K562 (cell line): Measurements from ENCODE around the gene SYNJ2. TPM values are rescaled to one million over a fixed set of nuclear protein-coding genes. Genes with fewer than 3 reads are reported as not detected.

Source experiments
- ATAC-seq: fragments of 200-7000 bp; cut with Tn5 transposase; 3 replicates; pipeline ENCODE4 v1.9.1; 2020; ENCODE audit warnings: moderate library complexity
- BruUV-seq: library from RNA; stranded (reverse); fragments of 400-500 nt; replicated peaks from 2 replicates; lab custom pipeline; 2021; lab: Mats Ljungman, UMichigan
- CTCF ChIA-PET: fragments of 300-600 bp; formaldehyde crosslinking; extraction: SDS; loops from one replicate; lab custom pipeline; 2021; ENCODE audit warnings: low intra/inter-chr PET ratio; lab: Yijun Ruan, JAX
- POLR2A ChIA-PET: fragments of 300-600, 350-650 bp; sonication (Branson Sonifier 250); formaldehyde crosslinking; extraction: SDS; loops from one replicate; lab custom pipeline; 2021; ENCODE audit warnings: antibody characterized with exemption, inconsistent platforms; lab: Yijun Ruan, JAX
- DNase-seq, 4 experiments: peaks; one replicate each; pipeline versions ENCODE4 v3.0.0 to v3.0.0-alpha.2; 2011 to 2018; ENCODE audit warnings: low spot score in 3 of 4, mixed read lengths in 3 of 4; ENCODE audit errors: extremely low read depth in 1 of 4
- FAIRE-seq: peaks from 2 replicates; lab custom pipeline; 2011; peaks lifted over from hg19 to GRCh38; lab: Jason Lieb, UNC
- H2AFZ ChIP-seq: 2 replicates; pipeline ENCODE4 v1.6.0; 2011; ENCODE audit warnings: low read depth, low read length, control low read depth, inconsistent platforms
- H3K27ac ChIP-seq: fragments of 200-600 bp; 3 replicates; pipeline ENCODE4 v1.8.0; 2011; ENCODE audit warnings: low read depth, mild to moderate bottlenecking, control low read depth, inconsistent platforms, low read length, moderate library complexity, mixed read lengths; ENCODE audit errors: extremely low read depth
- H3K27me3 ChIP-seq, 2 experiments: fragments of 300-600 bp in 1 of 2; 2 replicates in 1 of 2; 3 replicates in 1 of 2; pipeline versions ENCODE4 v1.6.0 to v1.8.0; 2011; ENCODE audit warnings: inconsistent platforms in 2 of 2, low read length in 2 of 2, mild to moderate bottlenecking in 1 of 2, mixed read lengths in 1 of 2, moderate library complexity in 1 of 2; ENCODE audit not compliant: control insufficient read depth in 2 of 2, insufficient read depth in 2 of 2
- H3K36me3 ChIP-seq: fragments of 300-600 bp; 3 replicates; pipeline ENCODE4 v1.8.0; 2011; ENCODE audit warnings: mild to moderate bottlenecking, low read length, inconsistent platforms; ENCODE audit not compliant: control insufficient read depth, insufficient read depth
- H3K4me1 ChIP-seq, 2 experiments: fragments of 200-600 bp in 1 of 2; replicated peaks in 1 of 2; 2 replicates in 1 of 2; 3 replicates in 1 of 2; pipeline versions ENCODE4 v1.5.1 to v1.8.0; 2011; ENCODE audit warnings: inconsistent platforms in 2 of 2, low read length in 2 of 2, mild to moderate bottlenecking in 1 of 2, mixed read lengths in 1 of 2, moderate library complexity in 1 of 2; ENCODE audit not compliant: control insufficient read depth in 2 of 2, insufficient read depth in 2 of 2
- H3K4me2 ChIP-seq: 2 replicates; pipeline ENCODE4 v1.6.1; 2011; ENCODE audit warnings: low read length, control low read depth, inconsistent platforms, mixed read lengths; ENCODE audit not compliant: insufficient read depth
- H3K4me3 ChIP-seq: fragments of 200-600 bp; sonication (generic), shearing (Covaris generic); 2 replicates; pipeline ENCODE4 v1.5.1; 2016; ENCODE audit warnings: control low read depth, inconsistent platforms
- H3K79me2 ChIP-seq: fragments of 200-600 bp; 3 replicates; pipeline ENCODE4 v1.8.0; 2011; ENCODE audit warnings: low read length, inconsistent platforms; ENCODE audit not compliant: control insufficient read depth, insufficient read depth
- H3K9ac ChIP-seq, 2 experiments: 2 replicates each; pipeline versions ENCODE4 v1.6.0 to v1.6.1; 2011; ENCODE audit warnings: low read depth in 2 of 2, low read length in 2 of 2, control low read depth in 1 of 2, inconsistent platforms in 1 of 2, mild to moderate bottlenecking in 1 of 2, mixed read lengths in 1 of 2; ENCODE audit not compliant: insufficient read depth in 1 of 2
- H3K9me1 ChIP-seq: one replicate; pipeline ENCODE4 v1.6.0; 2011; ENCODE audit warnings: inconsistent platforms, mild to moderate bottlenecking, low read length, moderate library complexity; ENCODE audit not compliant: control insufficient read depth, insufficient read depth
- H3K9me3 ChIP-seq: replicated peaks from 2 replicates; pipeline ENCODE4 v1.5.1; 2011; ENCODE audit warnings: low read depth, low read length, inconsistent platforms; ENCODE audit not compliant: control insufficient read depth, insufficient read depth
- H4K20me1 ChIP-seq: replicated peaks from 2 replicates; pipeline ENCODE4 v1.6.1; 2011; ENCODE audit warnings: low read length, inconsistent platforms, mixed read lengths; ENCODE audit not compliant: control insufficient read depth, insufficient read depth
- ELF4 ChIP-seq: fragments of 450-650 bp; formaldehyde crosslinking; IDR thresholded peaks from 2 replicates; pipeline ENCODE4 v1.4.0; 2022; ENCODE audit warnings: missing genetic modification characterization
- EP400 ChIP-seq: fragments of 450-650 bp; IDR thresholded peaks from 2 replicates; pipeline ENCODE4 v1.6.1; 2017; ENCODE audit warnings: antibody characterized with exemption, mild to moderate bottlenecking, moderate library complexity
- FOXK1 ChIP-seq: sonication (generic); formaldehyde crosslinking; IDR thresholded peaks from 2 replicates; pipeline ENCODE4 v1.8.0; 2022; ENCODE audit warnings: missing genetic modification reagents, mild to moderate bottlenecking, borderline replicate concordance
- FUS ChIP-seq: fragments of 200-400 bp; formaldehyde crosslinking; optimal IDR thresholded peaks from 2 replicates; pipeline ENCODE3; 2017; ENCODE audit warnings: low read depth, low read length
- GABPB1 ChIP-seq: sonication (generic); formaldehyde crosslinking; IDR thresholded peaks from 2 replicates; pipeline ENCODE4 v1.8.0; 2022; ENCODE audit warnings: mild to moderate bottlenecking, missing genetic modification reagents
- LEF1 ChIP-seq: fragments of 450-650 bp; IDR thresholded peaks from 2 replicates; pipeline ENCODE4 v1.6.1; 2016; ENCODE audit warnings: mild to moderate bottlenecking
- NCOA1 ChIP-seq: fragments of 450-650 bp; IDR thresholded peaks from 2 replicates; pipeline ENCODE4 v1.6.1; 2016; ENCODE audit warnings: low read depth
- OTX1 ChIP-seq: fragments of 450-650 bp; formaldehyde crosslinking; IDR thresholded peaks from 2 replicates; pipeline ENCODE4 v1.4.0; 2022; ENCODE audit warnings: mild to moderate bottlenecking
- PML ChIP-seq: IDR thresholded peaks from 2 replicates; pipeline ENCODE4 v1.6.1; 2012; ENCODE audit warnings: low read length, inconsistent platforms
- POLR3G ChIP-seq: IDR thresholded peaks from 2 replicates; pipeline ENCODE4 v1.6.1; 2011; ENCODE audit not compliant: insufficient read length, insufficient replicate concordance; ENCODE audit errors: extremely low read depth
- PURB ChIP-seq: sonication (generic); formaldehyde crosslinking; IDR thresholded peaks from 2 replicates; pipeline ENCODE4 v1.9.0; 2021; ENCODE audit warnings: low read depth, mild to moderate bottlenecking, missing genetic modification reagents
- RHOXF2B ChIP-seq: fragments of 250-450 bp; sonication (Bioruptor Pico); conservative IDR thresholded peaks from 2 replicates; pipeline ENCODE4 v1.5.1; 2021
- RUNX1 ChIP-seq: sonication (generic); IDR thresholded peaks from 2 replicates; pipeline ENCODE4 v1.6.1; 2016; ENCODE audit warnings: antibody characterized with exemption, low read depth
- STAG1 ChIP-seq: sonication (generic); formaldehyde crosslinking; IDR thresholded peaks from 2 replicates; pipeline ENCODE4 v1.5.0; 2020; ENCODE audit warnings: missing genetic modification reagents, borderline replicate concordance
- ZEB2 ChIP-seq: fragments of 450-650 bp; IDR thresholded peaks from 2 replicates; pipeline ENCODE4 v1.6.1; 2016
- ZNF124 ChIP-seq: sonication (generic); formaldehyde crosslinking; IDR thresholded peaks from 2 replicates; pipeline ENCODE4 v1.8.1; 2022; ENCODE audit warnings: missing genetic modification reagents
- ZNF140 ChIP-seq: fragments of 250-450 bp; sonication (Bioruptor Pico); IDR thresholded peaks from 2 replicates; pipeline ENCODE4 v1.8.0; 2021; ENCODE audit warnings: moderate library complexity, mild to moderate bottlenecking, inconsistent platforms
- ZNF217 ChIP-seq: sonication (generic); formaldehyde crosslinking; IDR thresholded peaks from 2 replicates; pipeline ENCODE4 v1.8.0; 2022; ENCODE audit warnings: mild to moderate bottlenecking, missing genetic modification reagents
- ZNF408 ChIP-seq: fragments of 250-450 bp; sonication (Bioruptor Pico); IDR thresholded peaks from 2 replicates; pipeline ENCODE4 v1.4.0; 2020; ENCODE audit warnings: low read depth, mild to moderate bottlenecking, moderate library complexity
- WGBS: fragments of 100-300 bp; shearing (Covaris generic); methylation state at CpG from one replicate; pipeline ENCODE4 v1.1.6; 2016; ENCODE audit warnings: low coverage, mixed read lengths; ENCODE audit not compliant: insufficient coverage; ENCODE audit errors: missing lambda C conversion rate; 5-methylcytosine and 5-hydroxymethylcytosine counted together
- in situ Hi-C: fragments of 300-500 bp; cut with MboI; formaldehyde crosslinking; loops from 4 replicates; pipeline ENCODE4 v1.15.0; 2018; ENCODE audit warnings: inconsistent platforms, mixed read lengths
- intact Hi-C: fragments of 100-400 bp; cut with micrococcal nuclease; formaldehyde crosslinking; loops from 2 replicates; pipeline ENCODE4 v1.14.2; 2022
- polyA plus RNA-seq, 8 experiments: library from polyadenylated mRNA; depleted of rRNA in 4 of 8; stranded (reverse) in 5 of 8; unstranded in 3 of 8; fragments of >200 nt; fragmentation: Nextera tagmentation in 2 of 8; fragmentation: Illumina TruSeq in 1 of 8; extraction: Ambion mirVana in 2 of 8; extraction: Trizol in 1 of 8; gene quantifications; 2 replicates each; pipeline versions ENCODE4 v1.2.1 to v1.2.3, GENCODE V29; 2011 to 2014; ENCODE audit warnings: inconsistent platforms in 1 of 8, missing spikeins in 1 of 8
- total RNA-seq, 7 experiments: library from RNA; depleted of rRNA in 6 of 7; stranded (reverse); fragments of >200 nt in 6 of 7; fragmentation: Illumina TruSeq in 2 of 7; extraction: Trizol in 2 of 7; gene quantifications; 2 replicates each; pipeline versions ENCODE4 v1.2.1 to v1.2.3, GENCODE V29; 2011 to 2021; ENCODE audit warnings: low replicate concordance in 1 of 7
- TF ChIP-seq, protein P1 (sequence below): fragments of 250-450 bp; sonication (Bioruptor Pico); IDR thresholded peaks from 2 replicates; pipeline ENCODE4 v1.9.0; 2021; ENCODE audit warnings: mild to moderate bottlenecking

Gene SYNJ2
- total and polyA plus RNA-seq, 9 of the 15 experiments (the other 6 are each of a cell fraction or from before 2014, with no cell fraction given) = 3.0 to 27.7 (median 17.8) TPM

- WGBS = 51% methylated on average over 6 of the region's 6 CpGs
- Histone ChIP-seq H3K4me3 (no peak overlapping the region), H3K9me1 (no peaks in the 10 kb centered on the region), H3K9ac (no peak overlapping the region), H3K4me2 (no peak overlapping the region), H3K36me3 (no peaks in the 10 kb centered on the region), H2AFZ (no peak overlapping the region), H3K27me3 (peaks cover 9 to 24% of the 10 kb centered on the region in 2 experiments; a peak in 3 of 5 replicates), H3K4me1 (peaks cover 6 to 13% of the 10 kb centered on the region in 2 experiments; a peak in 4 of 5 replicates), H3K27ac (no peak overlapping the region), H3K79me2 (no peaks in the 10 kb centered on the region), H4K20me1 (no peaks in the 10 kb centered on the region; the same call in 1 of the 2 replicates), H3K9me3 (peaks cover 9% of the 10 kb centered on the region; the same call in 1 of the 2 replicates)
- in situ Hi-C loops (no loop called here), intact Hi-C loops (no loop called here)
- CTCF ChIA-PET = no interaction called here
- FAIRE-seq (no peak), ATAC-seq (no peak), DNase-seq (no peak)
- no peak for TF ChIP-seq POLR3G
- TF ChIP-seq GABPB1 (CRISPR knock-in tag) = no peak
- no peak for TF ChIP-seq NCOA1
- TF ChIP-seq FOXK1 (CRISPR knock-in tag) = no peak
- no peak for TF ChIP-seq ZNF408 (CRISPR knock-in tag)
- TF ChIP-seq RUNX1 = no peak
- TF ChIP-seq ZNF217 (CRISPR knock-in tag) = no peak
- no peak for TF ChIP-seq ZNF124 (CRISPR knock-in tag)
- no peak for TF ChIP-seq ZNF140 (CRISPR knock-in tag)
- no peak for TF ChIP-seq LEF1
- TF ChIP-seq STAG1 = no peak
- TF ChIP-seq PURB (CRISPR knock-in tag) = no peak
- no peak for TF ChIP-seq OTX1
- TF ChIP-seq ELF4 = no peak
- no peak for TF ChIP-seq EP400
- no peak for TF ChIP-seq ZEB2
- no peak for TF ChIP-seq FUS
- TF ChIP-seq, protein P1, sequence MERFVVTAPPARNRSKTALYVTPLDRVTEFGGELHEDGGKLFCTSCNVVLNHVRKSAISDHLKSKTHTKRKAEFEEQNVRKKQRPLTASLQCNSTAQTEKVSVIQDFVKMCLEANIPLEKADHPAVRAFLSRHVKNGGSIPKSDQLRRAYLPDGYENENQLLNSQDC = no peak
- no peak for TF ChIP-seq PML
- TF ChIP-seq RHOXF2B (CRISPR knock-in tag) = no peak
- BruUV-seq = no TSS peak
- POLR2A ChIA-PET = no interaction called here
These were observed 26.0 kb upstream of the SYNJ2 start for GRCh38 chr6:157955675-157956074.
